Fibroblast of lung (primary cell): ENCODE measurements around the gene SNRNP25. TPM values are rescaled to one million over a fixed set of nuclear protein-coding genes. Genes with fewer than 3 reads are reported as not detected.

Experiments
- DNase-seq, 2 donors: peaks; one replicate each; pipeline versions ENCODE4 v3.0.0 to v3.0.0-alpha.2; 2010; ENCODE audit warnings: low read depth in 2 of 2
- H2AFZ ChIP-seq: 2 replicates; pipeline ENCODE4 v1.5.1; 2012; ENCODE audit warnings: low read length, control low read depth, inconsistent platforms
- H3K27ac ChIP-seq: 2 replicates; pipeline ENCODE4 v1.5.1; 2011; ENCODE audit warnings: low read length, control low read depth; ENCODE audit not compliant: insufficient read depth
- H3K27me3 ChIP-seq: 2 replicates; pipeline ENCODE4 v1.5.1; 2011; ENCODE audit warnings: mild to moderate bottlenecking, low read length; ENCODE audit not compliant: control insufficient read depth, insufficient read depth
- H3K36me3 ChIP-seq: 2 replicates; pipeline ENCODE4 v1.5.1; 2011; ENCODE audit warnings: low read length; ENCODE audit not compliant: control insufficient read depth, insufficient read depth
- H3K4me1 ChIP-seq: 2 replicates; pipeline ENCODE4 v1.5.1; 2011; ENCODE audit warnings: low read length; ENCODE audit not compliant: control insufficient read depth, insufficient read depth; ENCODE audit errors: extremely low read depth
- H3K4me2 ChIP-seq: 2 replicates; pipeline ENCODE4 v1.5.1; 2011; ENCODE audit warnings: low read length, control low read depth; ENCODE audit not compliant: insufficient read depth; ENCODE audit errors: extremely low read depth
- H3K4me3 ChIP-seq, 4 experiments: fragments of 200-600 bp in 1 of 4; sonication (generic) in 1 of 4; replicated peaks in 1 of 4; 2 replicates each; pipeline ENCODE4 v1.5.1; 2011 to 2016; ENCODE audit warnings: low read length in 4 of 4, low read depth in 3 of 4, mild to moderate bottlenecking in 3 of 4, control low read depth in 2 of 4, inconsistent platforms in 1 of 4, mixed read lengths in 1 of 4; ENCODE audit not compliant: insufficient read depth in 1 of 4; ENCODE audit errors: control extremely low read depth in 1 of 4
- H3K79me2 ChIP-seq: 2 replicates; pipeline ENCODE4 v1.5.1; 2012; ENCODE audit warnings: mild to moderate bottlenecking, low read length, inconsistent platforms; ENCODE audit not compliant: control insufficient read depth, insufficient read depth
- H3K9ac ChIP-seq: 2 replicates; pipeline ENCODE4 v1.5.1; 2011; ENCODE audit warnings: mild to moderate bottlenecking, low read length, control low read depth; ENCODE audit not compliant: insufficient read depth
- H3K9me3 ChIP-seq: 2 replicates; pipeline ENCODE4 v1.5.1; 2012; ENCODE audit warnings: low read depth, low read length; ENCODE audit not compliant: control insufficient read depth, insufficient read depth
- H4K20me1 ChIP-seq: 2 replicates; pipeline ENCODE4 v1.5.1; 2011; ENCODE audit warnings: low read length; ENCODE audit not compliant: control insufficient read depth, insufficient read depth; ENCODE audit errors: extremely low read depth
- EZH2 ChIP-seq: IDR thresholded peaks from 2 replicates; pipeline ENCODE4 v1.5.1; 2012; ENCODE audit warnings: low read length, control low read depth, mild to moderate bottlenecking; ENCODE audit errors: missing control alignments
- polyA plus RNA-seq, 2 donors: library from polyadenylated mRNA; depleted of rRNA in 1 of 2; stranded (reverse) in 1 of 2; unstranded in 1 of 2; fragments of >200 nt; gene quantifications; 2 replicates each; pipeline ENCODE4 v1.2.1, GENCODE V29; 2011 to 2012; ENCODE audit warnings: missing spikeins in 1 of 2
- total RNA-seq: library from RNA; depleted of rRNA; stranded (reverse); fragments of >200 nt; gene quantifications from 2 replicates; pipeline ENCODE4 v1.2.1, GENCODE V29; 2014
- TF ChIP-seq, protein P1 (sequence below), 2 donors: IDR thresholded peaks in 1 of 2; conservative IDR thresholded peaks in 1 of 2; 1 replicate in 1 of 2; 2 replicates in 1 of 2; pipeline ENCODE4 v1.5.1; 2011 to 2012; ENCODE audit warnings: low read length in 2 of 2, control low read depth in 1 of 2, inconsistent platforms in 1 of 2, low read depth in 1 of 2, mild to moderate bottlenecking in 1 of 2

The SNRNP25 gene
- total and polyA plus RNA-seq, 2 donors (not counting 1 experiment from before 2014, with no cell fraction given), result 20.5 to 25.9 TPM

DNA sequence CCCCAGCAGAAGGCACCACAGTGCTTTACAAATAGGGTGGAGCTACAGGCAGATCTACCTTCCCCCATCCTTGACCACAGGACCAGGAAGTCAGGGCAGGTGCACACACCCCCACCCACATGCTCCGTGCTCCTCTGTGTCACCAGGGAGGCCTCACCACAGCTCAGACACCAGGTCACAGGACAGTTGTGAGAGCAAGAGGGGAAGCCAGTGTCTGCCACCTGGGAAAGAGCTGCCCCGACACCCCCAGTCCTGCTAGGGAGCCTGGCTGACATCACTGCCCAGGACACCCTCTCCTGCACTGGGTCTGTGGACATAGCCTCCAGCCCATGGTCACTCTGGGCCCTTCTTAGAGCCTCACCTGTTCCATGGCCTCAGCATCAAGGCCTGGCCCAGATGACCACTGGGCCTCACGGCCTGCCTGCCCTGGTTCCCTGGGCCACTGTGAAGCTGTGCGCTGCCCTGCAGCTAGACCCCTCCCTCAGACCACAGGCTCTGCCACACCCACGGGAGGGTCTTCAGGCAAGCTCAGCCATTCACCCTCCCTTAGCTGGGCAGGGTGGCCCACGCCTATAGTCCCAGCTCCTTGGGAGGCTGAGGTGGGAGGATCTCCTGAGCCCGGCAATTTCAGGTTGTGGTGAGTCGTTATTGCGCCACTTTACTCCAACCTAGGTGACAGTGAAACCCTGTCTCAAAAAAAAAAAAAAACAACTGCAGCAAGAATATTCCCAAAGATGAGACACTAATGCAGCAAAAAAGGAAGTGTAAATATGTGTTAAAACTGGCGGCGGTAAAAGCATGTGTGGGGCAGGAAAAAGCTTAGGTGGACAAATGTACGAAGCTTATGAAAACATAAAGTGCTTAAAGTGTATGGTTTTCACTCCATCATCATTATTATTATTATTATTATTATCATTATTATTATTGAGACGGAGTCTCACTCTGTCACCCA lies 14.4 kb upstream of the SNRNP25 start:
- H3K79me2 ChIP-seq, result no peaks in the 10 kb centered on the region
- no peak for DNase-seq

DNA sequence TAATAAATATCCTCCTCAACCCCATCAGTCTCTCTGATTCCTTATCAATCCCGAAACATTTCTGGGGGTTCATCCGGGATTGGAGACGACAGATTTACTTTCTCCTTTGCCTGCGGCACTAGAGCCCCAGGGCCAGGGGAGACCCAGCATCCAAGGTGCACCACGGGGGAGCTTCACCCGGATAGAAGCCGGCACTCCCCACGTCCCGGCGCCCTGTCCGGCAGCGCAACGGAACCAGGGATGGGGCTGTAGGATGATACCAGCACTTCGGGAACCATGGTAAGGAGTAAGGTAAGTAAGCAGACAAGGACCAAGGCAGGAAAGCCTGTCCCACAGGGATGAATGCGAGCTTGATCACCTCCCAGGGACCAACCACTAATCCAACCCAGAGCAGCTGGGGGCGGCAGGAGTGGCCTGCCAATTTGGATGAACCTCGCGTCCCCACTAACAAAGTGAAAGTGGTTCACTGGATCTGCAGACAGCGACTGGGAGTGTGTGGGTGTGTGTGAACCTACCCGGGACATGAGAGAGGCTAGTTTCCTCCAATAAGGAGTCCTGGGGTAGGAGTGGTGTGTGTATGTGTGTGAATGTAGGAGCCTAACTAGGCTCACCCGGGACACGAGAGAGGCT lies 12.1 kb upstream of the SNRNP25 start:
- H3K4me2 ChIP-seq, result peak overlapping the region; percentile 44
- H2AFZ ChIP-seq, result no peak overlapping the region
- no peak overlapping the region for H3K27ac ChIP-seq
- H3K9ac ChIP-seq, result no peak overlapping the region
- no peak overlapping the region for H3K4me3 ChIP-seq
- TF ChIP-seq, protein P1, sequence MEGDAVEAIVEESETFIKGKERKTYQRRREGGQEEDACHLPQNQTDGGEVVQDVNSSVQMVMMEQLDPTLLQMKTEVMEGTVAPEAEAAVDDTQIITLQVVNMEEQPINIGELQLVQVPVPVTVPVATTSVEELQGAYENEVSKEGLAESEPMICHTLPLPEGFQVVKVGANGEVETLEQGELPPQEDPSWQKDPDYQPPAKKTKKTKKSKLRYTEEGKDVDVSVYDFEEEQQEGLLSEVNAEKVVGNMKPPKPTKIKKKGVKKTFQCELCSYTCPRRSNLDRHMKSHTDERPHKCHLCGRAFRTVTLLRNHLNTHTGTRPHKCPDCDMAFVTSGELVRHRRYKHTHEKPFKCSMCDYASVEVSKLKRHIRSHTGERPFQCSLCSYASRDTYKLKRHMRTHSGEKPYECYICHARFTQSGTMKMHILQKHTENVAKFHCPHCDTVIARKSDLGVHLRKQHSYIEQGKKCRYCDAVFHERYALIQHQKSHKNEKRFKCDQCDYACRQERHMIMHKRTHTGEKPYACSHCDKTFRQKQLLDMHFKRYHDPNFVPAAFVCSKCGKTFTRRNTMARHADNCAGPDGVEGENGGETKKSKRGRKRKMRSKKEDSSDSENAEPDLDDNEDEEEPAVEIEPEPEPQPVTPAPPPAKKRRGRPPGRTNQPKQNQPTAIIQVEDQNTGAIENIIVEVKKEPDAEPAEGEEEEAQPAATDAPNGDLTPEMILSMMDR (conservative IDR thresholded peaks at IDR 0.05 in 1 of 2, IDR thresholded peaks at IDR 0.05 in 1 of 2; ENCODE audit: low read depth in 1 of 2, low read length in 2 of 2), result no peak
- no peak for TF ChIP-seq EZH2
- H3K4me1 ChIP-seq, result no peaks in the 10 kb centered on the region
- no peaks in the 10 kb centered on the region for H4K20me1 ChIP-seq
- no peaks in the 10 kb centered on the region for H3K79me2 ChIP-seq
- no peak for DNase-seq
- peaks cover 3% of the 10 kb centered on the region for H3K36me3 ChIP-seq
- H3K27me3 ChIP-seq, result no peaks in the 10 kb centered on the region
- H3K9me3 ChIP-seq, result no peaks in the 10 kb centered on the region

More for the DNA sequence above, 14.4 kb upstream of the SNRNP25 start:
- no peak overlapping the region for H3K4me2 ChIP-seq
- peaks cover 6% of the 10 kb centered on the region for H3K36me3 ChIP-seq
- no peak overlapping the region for H2AFZ ChIP-seq
- TF ChIP-seq, protein P1 (conservative IDR thresholded peaks at IDR 0.05 in 1 of 2, IDR thresholded peaks at IDR 0.05 in 1 of 2; ENCODE audit: low read depth in 1 of 2, low read length in 2 of 2), result no peak
- no peak for TF ChIP-seq EZH2
- no peak overlapping the region for H3K4me3 ChIP-seq
- H3K9ac ChIP-seq, result no peak overlapping the region
- H3K9me3 ChIP-seq, result no peaks in the 10 kb centered on the region
- H3K27ac ChIP-seq, result no peak overlapping the region
- no peaks in the 10 kb centered on the region for H3K4me1 ChIP-seq
- H4K20me1 ChIP-seq, result no peaks in the 10 kb centered on the region
- H3K27me3 ChIP-seq, result no peaks in the 10 kb centered on the region

DNA sequence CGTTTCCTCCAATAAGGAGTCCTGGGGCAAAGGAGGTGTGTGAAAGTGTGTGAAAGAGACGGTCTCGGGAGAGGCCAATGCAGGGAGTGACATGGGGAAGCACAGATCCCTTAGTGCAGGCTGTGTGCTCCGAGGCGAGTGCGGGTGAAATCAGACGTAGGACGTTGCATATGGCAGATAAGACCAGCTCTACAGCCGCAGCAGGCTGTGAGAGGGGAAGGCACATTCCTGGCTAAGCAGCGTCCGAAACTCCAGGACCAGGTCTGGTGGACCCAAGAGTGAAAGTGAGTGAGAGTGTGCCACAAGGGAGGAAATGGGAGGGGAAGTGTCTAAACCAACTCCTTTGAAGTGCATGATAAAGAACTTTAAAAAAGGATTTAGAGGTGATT lies 11.6 kb upstream of the SNRNP25 start:
- Histone ChIP-seq H2AFZ (no peak overlapping the region), H3K79me2 (no peaks in the 10 kb centered on the region), H3K27me3 (no peaks in the 10 kb centered on the region), H3K4me1 (no peaks in the 10 kb centered on the region), H3K4me2 (peak overlapping the region; percentile 44), H3K9me3 (no peaks in the 10 kb centered on the region), H3K9ac (no peak overlapping the region), H3K4me3 (no peak overlapping the region), H3K27ac (no peak overlapping the region), H4K20me1 (no peaks in the 10 kb centered on the region), H3K36me3 (peaks cover 4% of the 10 kb centered on the region)
- no peak for TF ChIP-seq EZH2
- TF ChIP-seq, protein P1 (conservative IDR thresholded peaks at IDR 0.05 in 1 of 2, IDR thresholded peaks at IDR 0.05 in 1 of 2; ENCODE audit: low read depth in 1 of 2, low read length in 2 of 2), result no peak
- DNase-seq, result no peak
